ENCODE measurements around the gene ZMIZ1.
"Not testable (repeated sequence)": the region's sequence is repeated elsewhere in the genome, so short reads cannot be mapped to it uniquely, and the experiment has no call there.

ZMIZ1 gene

DNA sequence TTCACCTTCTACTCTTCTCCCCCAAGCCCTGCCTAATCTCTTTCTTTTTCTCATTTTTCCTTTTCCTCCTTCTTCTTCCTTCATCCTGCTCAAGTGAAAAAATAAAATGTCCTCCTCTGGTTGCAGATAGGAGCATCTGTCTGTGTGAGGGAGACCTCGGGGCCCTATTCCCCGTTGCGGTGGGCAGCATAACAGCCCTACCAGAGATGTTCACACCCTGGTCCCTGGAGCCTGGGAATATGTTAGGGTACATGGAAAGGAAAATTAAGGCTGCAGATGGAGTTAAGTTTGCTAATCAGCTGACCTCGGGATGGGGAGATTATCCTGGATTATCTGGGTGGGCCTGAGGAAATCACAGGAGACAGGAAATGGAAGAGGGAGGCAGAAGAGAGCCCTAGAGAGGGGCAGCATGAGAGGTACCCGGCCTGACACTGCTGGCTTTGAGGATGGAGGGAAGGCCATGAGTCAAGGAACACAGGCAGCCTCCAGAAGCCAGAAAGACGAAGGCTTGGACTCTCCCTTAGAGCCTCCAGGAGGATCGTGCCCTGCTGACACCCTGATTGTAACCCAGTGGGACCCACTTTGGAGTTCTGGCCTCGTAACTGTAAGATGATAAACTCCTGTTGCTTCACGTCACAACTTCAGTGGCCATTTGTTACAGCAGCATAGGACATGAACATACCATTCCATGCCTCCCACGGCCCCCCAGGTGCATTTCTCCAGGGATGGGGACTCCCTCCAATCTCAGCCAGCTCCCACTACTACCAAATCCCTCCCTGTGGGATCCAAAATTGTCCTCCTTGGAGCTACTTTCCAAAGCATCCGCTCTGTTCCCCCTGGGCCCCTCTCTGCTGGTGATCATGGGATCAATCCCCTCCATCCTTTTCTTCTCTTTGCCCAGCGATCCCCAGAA lies 39.0 kb upstream of the ZMIZ1 start:
- no peak for DNase-seq (ENCODE audit: low read depth in 1 of 2, low spot score in 1 of 2)

- no peak for DNase-seq (ENCODE audit: low read depth in 1 of 2, low spot score in 1 of 2)
Observed at GRCh38 chr10:79030705-79031104, 38.1 kb upstream of the ZMIZ1 start.

DNA sequence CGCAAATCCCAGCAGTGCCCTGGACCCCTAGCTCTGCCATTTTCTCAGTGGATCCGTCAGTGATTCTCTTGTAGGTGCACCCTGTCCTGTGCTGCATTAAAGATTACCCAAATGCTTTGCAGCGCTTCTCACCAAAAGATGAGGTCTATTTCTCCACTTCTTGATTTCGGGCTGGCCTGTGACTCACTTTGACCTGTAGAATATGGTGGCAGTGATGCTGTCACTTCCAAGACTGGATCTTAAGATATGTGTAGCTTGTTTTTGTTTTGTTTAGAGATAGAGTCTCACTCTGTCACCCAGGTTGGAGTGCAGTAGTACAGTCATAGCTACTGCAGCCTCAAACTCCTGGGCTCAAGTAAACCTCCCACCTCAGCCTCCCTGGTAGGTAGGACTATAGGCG lies 37.0 kb upstream of the ZMIZ1 start:
- no peak for DNase-seq (ENCODE audit: low read depth in 1 of 2, low spot score in 1 of 2)

DNA sequence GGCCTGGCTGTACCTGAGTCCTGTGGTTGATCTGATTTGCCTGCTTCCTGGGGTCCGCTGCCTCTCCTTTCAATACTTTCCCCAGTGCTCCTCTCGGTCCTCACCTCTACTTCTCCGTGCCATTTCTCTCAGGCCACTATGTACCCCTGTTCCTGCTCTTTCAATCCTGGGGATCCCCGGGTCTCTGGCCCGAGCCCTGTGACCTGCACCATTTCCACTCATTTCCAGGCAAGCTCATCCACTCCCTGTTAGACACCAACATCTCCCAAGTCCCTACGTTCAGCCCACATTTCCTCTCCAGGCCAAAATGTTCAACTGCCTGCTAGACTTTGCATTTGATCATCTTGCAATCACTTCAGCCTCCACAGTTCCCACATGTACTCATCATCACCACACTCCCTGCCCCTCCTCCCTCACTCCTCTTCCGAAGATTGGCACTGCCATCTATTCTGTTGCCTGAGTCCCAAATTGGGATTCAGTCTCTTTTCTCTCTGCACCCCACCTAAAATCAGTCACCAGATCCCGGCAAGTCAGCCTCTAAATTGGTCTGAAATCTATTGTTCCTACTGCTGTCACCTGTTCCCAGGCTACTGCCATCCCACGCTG lies 34.4 kb upstream of the ZMIZ1 start:
- DNase-seq (ENCODE audit: low read depth in 1 of 2, low spot score in 1 of 2): no peak

- DNase-seq (ENCODE audit: low read depth in 1 of 2, low spot score in 1 of 2): not testable (repeated sequence)
Observed at GRCh38 chr10:79036416-79036815, 32.4 kb upstream of the ZMIZ1 start.

DNA sequence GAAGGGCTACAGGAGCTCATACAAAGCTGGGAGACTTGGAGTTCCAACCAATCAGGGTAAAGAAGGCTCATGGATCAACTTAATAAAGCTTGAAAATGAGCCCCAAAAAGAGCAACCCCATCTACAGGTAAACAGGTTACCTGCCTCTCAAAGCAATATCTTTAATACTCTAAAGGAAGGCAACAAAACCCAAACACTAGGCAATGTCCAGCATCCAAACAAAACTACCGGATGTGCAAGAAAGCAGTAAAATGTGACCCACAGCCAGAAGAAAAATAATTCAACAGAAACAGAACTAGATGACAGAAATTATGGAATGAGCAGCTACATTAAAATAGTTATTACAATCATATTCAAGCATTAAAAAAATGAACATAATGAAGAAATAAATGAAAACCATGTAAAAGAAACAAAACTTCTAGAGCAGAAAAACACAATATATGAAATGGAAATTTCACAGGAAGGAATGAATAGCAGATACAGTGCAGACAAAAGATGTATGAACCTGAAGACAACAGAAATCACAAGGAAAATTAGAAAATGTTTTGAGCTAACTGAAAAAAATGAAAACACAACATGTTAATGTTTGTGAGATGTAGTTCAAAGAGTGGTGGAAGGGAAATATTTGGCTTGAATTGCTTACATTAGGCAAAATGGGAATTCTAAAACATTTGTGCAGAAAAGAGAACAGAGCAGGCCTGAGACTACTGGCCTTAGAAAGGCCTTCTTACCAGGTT lies 30.5 kb upstream of the ZMIZ1 start:
- DNase-seq (ENCODE audit: low read depth in 1 of 2, low spot score in 1 of 2): no peak

GRCh38 chr10:79038841-79039201 lies 29.9 kb upstream of the ZMIZ1 start:
- no peak for DNase-seq (ENCODE audit: low read depth in 1 of 2, low spot score in 1 of 2)

- no peak for DNase-seq (ENCODE audit: low read depth in 1 of 2, low spot score in 1 of 2)
Observed at GRCh38 chr10:79042639-79043411, 25.9 kb upstream of the ZMIZ1 start.

GRCh38 chr10:79044036-79044632 lies 24.6 kb upstream of the ZMIZ1 start:
- DNase-seq (ENCODE audit: low read depth in 1 of 2, low spot score in 1 of 2): no peak

DNA sequence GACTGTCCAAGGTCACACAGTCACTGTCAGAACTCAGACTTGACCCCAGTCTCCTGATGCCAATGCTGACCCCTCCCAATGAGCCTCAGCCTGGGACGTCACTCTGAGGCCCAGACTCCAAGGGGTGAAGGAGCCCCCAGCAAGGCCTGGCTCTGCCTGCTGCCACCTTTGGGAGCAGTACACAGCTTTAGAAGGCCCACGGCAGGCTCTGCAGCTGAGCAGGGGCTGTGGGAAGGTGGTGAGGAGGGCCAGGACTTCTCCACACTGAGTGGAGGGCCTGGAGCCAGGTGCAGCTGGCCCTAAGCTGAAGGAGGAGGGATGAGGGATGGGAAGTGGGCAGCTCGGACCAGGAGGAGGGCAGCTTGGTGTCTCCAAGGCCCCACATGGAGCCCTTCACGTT lies 23.9 kb upstream of the ZMIZ1 start:
- DNase-seq (ENCODE audit: low read depth in 1 of 2, low spot score in 1 of 2): no peak

DNA sequence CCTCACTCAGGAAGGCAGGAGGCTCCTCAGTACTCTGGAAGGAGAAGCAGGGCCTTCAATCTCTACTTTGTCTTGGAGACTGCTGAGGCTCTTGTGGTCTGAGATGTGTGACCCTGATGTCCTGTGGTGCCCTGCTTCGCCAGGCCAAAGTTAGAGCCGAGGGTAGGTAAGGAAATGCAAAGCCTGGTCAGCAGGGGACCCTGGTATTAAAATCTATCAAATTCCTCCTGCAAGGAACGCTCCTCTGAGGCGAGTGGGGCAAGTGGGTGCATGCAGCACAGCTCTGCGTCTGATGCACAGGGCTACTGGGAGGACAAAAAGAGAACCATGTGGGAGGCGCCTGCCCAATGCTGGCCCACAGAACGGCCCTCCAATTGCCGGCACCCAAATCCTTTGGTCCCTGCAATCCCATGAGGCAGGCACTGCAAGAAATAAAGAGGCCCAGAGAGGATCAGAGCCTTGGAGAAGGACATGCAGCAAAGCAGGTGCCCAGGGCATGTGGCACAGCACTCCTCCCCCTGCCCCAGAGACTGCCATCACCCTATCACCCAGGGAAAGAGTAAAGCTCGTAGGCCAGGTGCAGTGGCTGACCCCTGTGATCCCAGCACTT lies 23.1 kb upstream of the ZMIZ1 start:
- no peak for DNase-seq (ENCODE audit: low read depth in 1 of 2, low spot score in 1 of 2)

DNA sequence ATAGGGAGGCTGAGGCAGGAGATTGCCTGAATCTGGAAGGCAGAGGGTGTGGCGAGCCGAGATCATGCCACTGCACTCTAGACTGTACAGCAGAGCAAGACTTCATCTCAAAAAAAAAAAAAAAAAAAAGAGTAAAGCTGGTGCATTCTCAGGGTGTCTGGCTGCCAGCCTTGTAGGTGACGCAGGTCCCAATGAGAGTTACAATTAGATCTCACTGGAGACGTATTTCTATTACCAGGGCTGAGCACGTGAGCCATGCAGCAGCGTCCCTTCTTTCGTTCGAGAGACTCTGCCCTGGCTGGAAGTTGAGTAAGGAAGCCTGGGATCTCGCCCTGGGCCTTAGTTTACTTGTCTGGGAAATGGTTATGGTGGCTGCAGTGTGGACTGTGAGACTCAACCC lies 22.4 kb upstream of the ZMIZ1 start:
- DNase-seq (ENCODE audit: low read depth in 1 of 2, low spot score in 1 of 2): no peak

- DNase-seq (ENCODE audit: low read depth in 1 of 2, low spot score in 1 of 2): no peak
Observed at GRCh38 chr10:79046741-79047583, 21.8 kb upstream of the ZMIZ1 start.

DNA sequence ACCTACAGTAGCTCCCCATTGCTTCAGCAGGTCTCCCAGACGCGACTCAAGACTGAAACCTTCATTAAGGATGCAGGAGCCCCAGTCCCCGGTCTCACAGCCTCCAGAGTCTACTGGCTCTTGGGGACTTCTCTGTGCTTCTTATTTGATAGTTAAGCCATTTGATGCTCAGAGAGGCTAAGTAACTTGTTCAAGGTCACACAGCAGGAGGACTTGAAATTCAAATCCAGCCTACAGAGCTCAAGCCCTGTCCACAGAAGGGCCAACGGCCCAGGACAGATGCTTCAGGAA lies 21.2 kb upstream of the ZMIZ1 start:
- no peak for DNase-seq (ENCODE audit: low read depth in 1 of 2, low spot score in 1 of 2)

DNA sequence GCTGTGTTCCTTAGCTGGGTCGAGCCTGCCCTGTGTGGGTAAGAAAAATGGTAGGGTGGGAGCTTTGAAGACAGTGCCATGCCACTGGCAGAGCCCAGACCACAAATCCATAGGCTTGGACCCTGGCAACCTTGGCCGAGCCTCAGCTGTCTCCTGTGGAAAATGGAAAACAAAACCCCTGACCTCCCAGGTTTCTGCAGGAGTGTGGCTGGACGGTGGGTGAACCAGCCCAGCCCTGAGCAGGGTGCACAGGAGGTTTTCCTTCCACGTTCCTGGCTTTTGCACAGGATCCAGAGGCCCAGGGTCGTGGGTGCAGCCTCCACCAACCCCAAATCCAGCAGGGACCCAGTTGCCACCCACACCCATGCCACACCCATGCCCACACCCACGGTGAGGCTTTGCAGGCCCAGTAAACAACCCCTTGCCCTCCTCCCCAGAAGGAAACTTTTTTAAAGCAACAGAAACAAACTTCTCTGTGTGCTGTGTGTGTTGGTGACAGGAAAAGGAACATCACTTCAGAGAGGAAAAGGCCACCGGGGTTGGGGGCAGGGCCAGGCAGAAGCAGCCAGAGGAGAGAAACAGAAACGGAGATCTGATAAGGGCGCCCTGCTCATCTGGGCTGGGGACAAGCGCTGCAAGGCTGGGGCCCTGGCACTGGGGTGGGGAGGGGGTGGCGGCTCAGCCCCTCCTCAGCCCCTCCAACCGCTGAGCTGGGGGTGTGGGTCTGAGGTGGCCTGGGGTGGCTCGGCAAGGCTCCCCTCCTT lies 20.7 kb upstream of the ZMIZ1 start:
- DNase-seq (ENCODE audit: low read depth in 1 of 2, low spot score in 1 of 2): no peak

GRCh38 chr10:79048639-79049550 lies 19.9 kb upstream of the ZMIZ1 start:
- DNase-seq (ENCODE audit: low read depth in 1 of 2, low spot score in 1 of 2): no peak

DNA sequence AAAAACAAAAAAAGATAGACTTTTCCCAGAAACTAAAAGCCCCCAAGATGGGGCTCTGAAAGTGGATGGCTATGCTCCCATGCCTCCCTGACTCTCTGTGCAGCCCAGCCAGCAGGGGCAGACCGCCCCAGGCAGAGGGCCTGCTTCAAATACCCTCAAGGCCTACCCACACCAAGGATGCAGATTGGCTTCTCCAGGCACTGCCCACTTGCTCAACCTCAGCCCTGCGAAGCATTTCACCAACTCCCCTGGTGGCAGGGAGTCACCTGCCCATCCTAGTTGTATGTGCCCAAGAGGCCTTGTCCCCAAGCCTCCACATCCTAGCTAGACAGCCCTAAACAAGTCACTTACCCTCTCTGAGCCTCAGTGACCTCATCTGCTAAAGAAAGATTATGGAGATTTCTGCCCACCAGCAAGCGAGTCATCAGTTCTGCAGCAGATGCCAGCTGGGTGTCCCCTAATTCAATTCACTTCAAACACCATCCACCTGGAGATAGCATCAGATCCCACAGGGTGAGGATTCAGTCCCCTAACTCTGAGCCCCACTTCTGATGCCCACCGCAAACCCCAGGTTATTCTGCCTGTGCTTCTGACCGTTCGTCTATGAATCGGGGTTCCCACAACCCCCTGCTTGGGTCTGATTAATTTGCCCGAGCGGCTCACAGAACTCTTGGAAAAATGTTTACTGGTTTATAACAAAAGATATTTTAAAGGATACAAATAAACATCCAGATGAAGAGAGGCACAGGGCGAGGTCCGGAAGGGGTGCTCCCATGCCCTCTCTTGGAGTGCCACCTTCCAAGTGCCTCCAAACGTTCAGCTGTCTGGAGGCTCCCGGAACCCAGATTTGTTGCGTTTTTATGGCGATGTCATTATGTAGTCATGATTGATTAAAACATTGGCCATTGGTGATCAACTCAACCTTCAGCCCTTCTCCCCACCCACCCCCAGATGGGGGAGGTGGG lies 18.6 kb upstream of the ZMIZ1 start:
- DNase-seq (ENCODE audit: low read depth in 1 of 2, low spot score in 1 of 2): no peak
